Liver (tissue), 9 donors: ENCODE data around the gene SNAPC2. TPM values are rescaled to one million over a fixed set of nuclear protein-coding genes. Genes with fewer than 3 reads are reported as not detected.

ENCODE experiments used
- DNase-seq: peaks from one replicate; pipeline ENCODE4 v3.0.0-alpha.2; 2017; ENCODE audit warnings: low spot score
- H3K27ac ChIP-seq, 2 donors: one replicate each; pipeline ENCODE4 v1.7.0; 2013; ENCODE audit warnings: inconsistent platforms in 2 of 2, low read length in 2 of 2, control low read depth in 1 of 2, low read depth in 1 of 2, mild to moderate bottlenecking in 1 of 2
- H3K27me3 ChIP-seq, 4 donors: one replicate each; pipeline versions ENCODE4 v1.6.1 to v1.7.0; 2013; ENCODE audit warnings: low read length in 3 of 4, inconsistent platforms in 1 of 4, mild to moderate bottlenecking in 1 of 4, moderate library complexity in 1 of 4; ENCODE audit not compliant: control insufficient read depth in 4 of 4, insufficient read depth in 4 of 4
- H3K36me3 ChIP-seq, 4 donors: one replicate each; pipeline versions ENCODE4 v1.6.1 to v1.7.0; 2013; ENCODE audit warnings: low read length in 3 of 4, mild to moderate bottlenecking in 3 of 4, low read depth in 1 of 4, moderate library complexity in 1 of 4; ENCODE audit not compliant: control insufficient read depth in 4 of 4, insufficient read depth in 3 of 4
- H3K4me1 ChIP-seq, 4 donors: one replicate each; pipeline versions ENCODE4 v1.6.1 to v1.7.0; 2013; ENCODE audit warnings: low read length in 3 of 4, mild to moderate bottlenecking in 3 of 4, moderate library complexity in 1 of 4; ENCODE audit not compliant: control insufficient read depth in 4 of 4, insufficient read depth in 4 of 4
- H3K4me3 ChIP-seq, 3 donors: one replicate each; pipeline versions ENCODE4 v1.6.1 to v1.7.0; 2013; ENCODE audit warnings: low read length in 3 of 3, control low read depth in 1 of 3, low read depth in 1 of 3, mild to moderate bottlenecking in 1 of 3
- H3K9ac ChIP-seq, 2 donors: one replicate each; pipeline ENCODE4 v1.7.0; 2013; ENCODE audit warnings: low read length in 2 of 2, mild to moderate bottlenecking in 2 of 2, moderate library complexity in 2 of 2, control low read depth in 1 of 2, low read depth in 1 of 2
- H3K9me3 ChIP-seq, 4 donors: one replicate each; pipeline versions ENCODE4 v1.6.1 to v1.7.0; 2013; ENCODE audit warnings: low read length in 3 of 4; ENCODE audit not compliant: control insufficient read depth in 4 of 4
- EGR1 ChIP-seq, 2 donors: IDR thresholded peaks; 2 replicates each; pipeline ENCODE4 v1.6.1; 2016 to 2018; ENCODE audit warnings: antibody characterized with exemption in 2 of 2, low read depth in 2 of 2
- FOXA1 ChIP-seq: IDR thresholded peaks from 2 replicates; pipeline ENCODE4 v1.6.1; 2016; ENCODE audit warnings: antibody characterized with exemption
- FOXA2 ChIP-seq: IDR thresholded peaks from 2 replicates; pipeline ENCODE4 v1.6.1; 2016; ENCODE audit warnings: antibody characterized with exemption
- GABPA ChIP-seq, 2 donors: IDR thresholded peaks in 1 of 2; conservative IDR thresholded peaks in 1 of 2; 2 replicates each; pipeline ENCODE4 v1.6.1; 2016; ENCODE audit warnings: antibody characterized with exemption in 2 of 2, mild to moderate bottlenecking in 1 of 2, moderate library complexity in 1 of 2
- HNF4A ChIP-seq, 2 donors: conservative IDR thresholded peaks; 2 replicates each; pipeline ENCODE4 v1.6.1; 2016; ENCODE audit warnings: antibody characterized with exemption in 2 of 2, mild to moderate bottlenecking in 2 of 2
- HNF4G ChIP-seq: IDR thresholded peaks from 2 replicates; pipeline ENCODE4 v1.6.1; 2016; ENCODE audit warnings: antibody characterized with exemption
- JUND ChIP-seq, 2 donors: IDR thresholded peaks; 2 replicates each; pipeline ENCODE4 v1.6.1; 2016; ENCODE audit warnings: antibody characterized with exemption in 2 of 2
- NR2F2 ChIP-seq: IDR thresholded peaks from 2 replicates; pipeline ENCODE4 v1.6.1; 2016; ENCODE audit warnings: antibody characterized with exemption
- RAD21 ChIP-seq, 2 donors: IDR thresholded peaks; 2 replicates each; pipeline ENCODE4 v1.6.1; 2016; ENCODE audit warnings: antibody characterized with exemption in 2 of 2, mild to moderate bottlenecking in 2 of 2
- RXRA ChIP-seq, 2 donors: IDR thresholded peaks; 2 replicates each; pipeline ENCODE4 v1.6.1; 2017 to 2018; ENCODE audit warnings: antibody characterized with exemption in 2 of 2, mild to moderate bottlenecking in 1 of 2
- SP1 ChIP-seq: IDR thresholded peaks from 2 replicates; pipeline ENCODE4 v1.6.1; 2018; ENCODE audit warnings: antibody characterized with exemption, mild to moderate bottlenecking
- TAF1 ChIP-seq: conservative IDR thresholded peaks from 2 replicates; pipeline ENCODE4 v1.6.1; 2016; ENCODE audit warnings: antibody characterized with exemption, mild to moderate bottlenecking
- YY1 ChIP-seq: IDR thresholded peaks from 2 replicates; pipeline ENCODE4 v1.6.1; 2016; ENCODE audit warnings: antibody characterized with exemption, mild to moderate bottlenecking
- WGBS: extraction: QIAGEN DNeasy Blood & Tissue Kit; methylation state at CpG from one replicate; pipeline ENCODE4 v1.1.7; 2013; 5-methylcytosine and 5-hydroxymethylcytosine counted together
- polyA plus RNA-seq, 2 donors: library from polyadenylated mRNA; stranded (reverse) in 1 of 2; unstranded in 1 of 2; fragments of 200-250 nt in 1 of 2; fragments of >200 nt in 1 of 2; fragmentation: Nextera tagmentation in 1 of 2; extraction: Ambion mirVana in 1 of 2; gene quantifications; one replicate each; pipeline versions ENCODE4 v1.2.1 to v1.2.3, GENCODE V29; 2013 to 2015
- total RNA-seq, 2 donors: library from RNA; depleted of rRNA; stranded (reverse); fragments of >200 nt; gene quantifications; one replicate each; pipeline ENCODE4 v1.2.3, GENCODE V29; 2014
- TF ChIP-seq, protein P1 (sequence below): fragments of 150-350 bp; IDR thresholded peaks from 2 replicates; pipeline ENCODE4 v1.5.1; 2017; ENCODE audit warnings: improper control_type of control experiment, low read depth, low read length; ENCODE audit not compliant: missing input control
- TF ChIP-seq, protein P2 (sequence below): IDR thresholded peaks from 2 replicates; pipeline ENCODE4 v1.6.1; 2016; ENCODE audit warnings: antibody characterized with exemption
- TF ChIP-seq, protein P3 (sequence below): IDR thresholded peaks from 2 replicates; pipeline ENCODE4 v1.6.1; 2016; ENCODE audit warnings: antibody characterized with exemption
- TF ChIP-seq, protein P4 (sequence below): IDR thresholded peaks from 2 replicates; pipeline ENCODE4 v1.6.1; 2016; ENCODE audit warnings: antibody characterized with exemption, mild to moderate bottlenecking
- TF ChIP-seq, protein P5 (sequence below): IDR thresholded peaks from 2 replicates; pipeline ENCODE4 v1.6.1; 2016; ENCODE audit warnings: antibody characterized with exemption
- donor health status: healthy.
- donor health status: healthy.
- donor health status: healthy.
- donor health status: healthy.
- donor health status: healthy.

The SNAPC2 gene
- total and polyA plus RNA-seq, 4 donors: 2.8 to 7.1 (median 3.3) TPM

DNA sequence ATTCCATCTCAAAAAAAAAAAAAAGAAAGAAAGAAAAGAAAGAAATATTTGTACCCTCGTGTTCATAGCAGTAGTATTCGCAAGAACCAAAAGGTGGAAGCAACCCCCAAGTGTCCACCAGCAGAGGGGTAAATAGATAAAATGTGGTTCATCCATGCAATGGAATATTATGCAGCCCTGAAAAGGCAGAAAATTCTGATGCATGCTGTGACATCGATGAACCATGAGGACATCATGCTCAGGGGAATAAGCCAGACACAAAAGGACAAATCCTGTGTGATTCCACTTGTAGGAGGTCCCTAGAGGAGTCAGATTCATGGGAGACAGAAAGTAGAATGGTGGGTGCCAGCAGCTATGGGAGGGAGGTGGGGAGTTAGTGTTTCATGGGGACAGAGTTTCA lies 38.2 kb upstream of the SNAPC2 start:
- H3K4me1 ChIP-seq: no peaks in the 10 kb centered on the region
- DNase-seq: no peak
- no peaks in the 10 kb centered on the region for H3K9me3 ChIP-seq
- no peaks in the 10 kb centered on the region for H3K27me3 ChIP-seq
- no peak overlapping the region for H3K4me3 ChIP-seq
- H3K27ac ChIP-seq: no peak overlapping the region
- WGBS: 91% methylated on average over 3 of the region's 3 CpGs
- H3K9ac ChIP-seq: no peak overlapping the region
- TF ChIP-seq YY1 (no peak), NR2F2 (no peak), HNF4A (conservative IDR thresholded peaks at IDR 0.05) (no peak), HNF4G (no peak)
- TF ChIP-seq, protein P1, sequence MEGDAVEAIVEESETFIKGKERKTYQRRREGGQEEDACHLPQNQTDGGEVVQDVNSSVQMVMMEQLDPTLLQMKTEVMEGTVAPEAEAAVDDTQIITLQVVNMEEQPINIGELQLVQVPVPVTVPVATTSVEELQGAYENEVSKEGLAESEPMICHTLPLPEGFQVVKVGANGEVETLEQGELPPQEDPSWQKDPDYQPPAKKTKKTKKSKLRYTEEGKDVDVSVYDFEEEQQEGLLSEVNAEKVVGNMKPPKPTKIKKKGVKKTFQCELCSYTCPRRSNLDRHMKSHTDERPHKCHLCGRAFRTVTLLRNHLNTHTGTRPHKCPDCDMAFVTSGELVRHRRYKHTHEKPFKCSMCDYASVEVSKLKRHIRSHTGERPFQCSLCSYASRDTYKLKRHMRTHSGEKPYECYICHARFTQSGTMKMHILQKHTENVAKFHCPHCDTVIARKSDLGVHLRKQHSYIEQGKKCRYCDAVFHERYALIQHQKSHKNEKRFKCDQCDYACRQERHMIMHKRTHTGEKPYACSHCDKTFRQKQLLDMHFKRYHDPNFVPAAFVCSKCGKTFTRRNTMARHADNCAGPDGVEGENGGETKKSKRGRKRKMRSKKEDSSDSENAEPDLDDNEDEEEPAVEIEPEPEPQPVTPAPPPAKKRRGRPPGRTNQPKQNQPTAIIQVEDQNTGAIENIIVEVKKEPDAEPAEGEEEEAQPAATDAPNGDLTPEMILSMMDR: no peak
- TF ChIP-seq, protein P2, sequence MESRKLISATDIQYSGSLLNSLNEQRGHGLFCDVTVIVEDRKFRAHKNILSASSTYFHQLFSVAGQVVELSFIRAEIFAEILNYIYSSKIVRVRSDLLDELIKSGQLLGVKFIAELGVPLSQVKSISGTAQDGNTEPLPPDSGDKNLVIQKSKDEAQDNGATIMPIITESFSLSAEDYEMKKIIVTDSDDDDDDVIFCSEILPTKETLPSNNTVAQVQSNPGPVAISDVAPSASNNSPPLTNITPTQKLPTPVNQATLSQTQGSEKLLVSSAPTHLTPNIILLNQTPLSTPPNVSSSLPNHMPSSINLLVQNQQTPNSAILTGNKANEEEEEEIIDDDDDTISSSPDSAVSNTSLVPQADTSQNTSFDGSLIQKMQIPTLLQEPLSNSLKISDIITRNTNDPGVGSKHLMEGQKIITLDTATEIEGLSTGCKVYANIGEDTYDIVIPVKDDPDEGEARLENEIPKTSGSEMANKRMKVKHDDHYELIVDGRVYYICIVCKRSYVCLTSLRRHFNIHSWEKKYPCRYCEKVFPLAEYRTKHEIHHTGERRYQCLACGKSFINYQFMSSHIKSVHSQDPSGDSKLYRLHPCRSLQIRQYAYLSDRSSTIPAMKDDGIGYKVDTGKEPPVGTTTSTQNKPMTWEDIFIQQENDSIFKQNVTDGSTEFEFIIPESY: no peak
- TF ChIP-seq, protein P3, sequence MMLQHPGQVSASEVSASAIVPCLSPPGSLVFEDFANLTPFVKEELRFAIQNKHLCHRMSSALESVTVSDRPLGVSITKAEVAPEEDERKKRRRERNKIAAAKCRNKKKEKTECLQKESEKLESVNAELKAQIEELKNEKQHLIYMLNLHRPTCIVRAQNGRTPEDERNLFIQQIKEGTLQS: no peak
- no peaks in the 10 kb centered on the region for H3K36me3 ChIP-seq

- no peak for TF ChIP-seq FOXA2
- no peak for TF ChIP-seq GABPA (IDR thresholded peaks at IDR 0.05 in 1 of 2, conservative IDR thresholded peaks at IDR 0.05 in 1 of 2)
- TF ChIP-seq, protein P4, sequence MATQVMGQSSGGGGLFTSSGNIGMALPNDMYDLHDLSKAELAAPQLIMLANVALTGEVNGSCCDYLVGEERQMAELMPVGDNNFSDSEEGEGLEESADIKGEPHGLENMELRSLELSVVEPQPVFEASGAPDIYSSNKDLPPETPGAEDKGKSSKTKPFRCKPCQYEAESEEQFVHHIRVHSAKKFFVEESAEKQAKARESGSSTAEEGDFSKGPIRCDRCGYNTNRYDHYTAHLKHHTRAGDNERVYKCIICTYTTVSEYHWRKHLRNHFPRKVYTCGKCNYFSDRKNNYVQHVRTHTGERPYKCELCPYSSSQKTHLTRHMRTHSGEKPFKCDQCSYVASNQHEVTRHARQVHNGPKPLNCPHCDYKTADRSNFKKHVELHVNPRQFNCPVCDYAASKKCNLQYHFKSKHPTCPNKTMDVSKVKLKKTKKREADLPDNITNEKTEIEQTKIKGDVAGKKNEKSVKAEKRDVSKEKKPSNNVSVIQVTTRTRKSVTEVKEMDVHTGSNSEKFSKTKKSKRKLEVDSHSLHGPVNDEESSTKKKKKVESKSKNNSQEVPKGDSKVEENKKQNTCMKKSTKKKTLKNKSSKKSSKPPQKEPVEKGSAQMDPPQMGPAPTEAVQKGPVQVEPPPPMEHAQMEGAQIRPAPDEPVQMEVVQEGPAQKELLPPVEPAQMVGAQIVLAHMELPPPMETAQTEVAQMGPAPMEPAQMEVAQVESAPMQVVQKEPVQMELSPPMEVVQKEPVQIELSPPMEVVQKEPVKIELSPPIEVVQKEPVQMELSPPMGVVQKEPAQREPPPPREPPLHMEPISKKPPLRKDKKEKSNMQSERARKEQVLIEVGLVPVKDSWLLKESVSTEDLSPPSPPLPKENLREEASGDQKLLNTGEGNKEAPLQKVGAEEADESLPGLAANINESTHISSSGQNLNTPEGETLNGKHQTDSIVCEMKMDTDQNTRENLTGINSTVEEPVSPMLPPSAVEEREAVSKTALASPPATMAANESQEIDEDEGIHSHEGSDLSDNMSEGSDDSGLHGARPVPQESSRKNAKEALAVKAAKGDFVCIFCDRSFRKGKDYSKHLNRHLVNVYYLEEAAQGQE: no peak
- TF ChIP-seq RAD21 (IDR thresholded peaks at IDR 0.05): no peak
- no peak for TF ChIP-seq TAF1
- TF ChIP-seq, protein P1: no peak
- TF ChIP-seq, protein P3: no peak
- no peak for TF ChIP-seq YY1
- TF ChIP-seq, protein P2: no peak
- TF ChIP-seq EGR1 (IDR thresholded peaks at IDR 0.05; ENCODE audit: low read depth in 2 of 2): no peak
- TF ChIP-seq FOXA1: no peak
- no peak for TF ChIP-seq NR2F2
- TF ChIP-seq, protein P5, sequence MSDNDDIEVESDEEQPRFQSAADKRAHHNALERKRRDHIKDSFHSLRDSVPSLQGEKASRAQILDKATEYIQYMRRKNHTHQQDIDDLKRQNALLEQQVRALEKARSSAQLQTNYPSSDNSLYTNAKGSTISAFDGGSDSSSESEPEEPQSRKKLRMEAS: no peak
- TF ChIP-seq SP1: no peak
- no peak for TF ChIP-seq HNF4G
- TF ChIP-seq RXRA (IDR thresholded peaks at IDR 0.05): no peak
- no peak for TF ChIP-seq JUND (IDR thresholded peaks at IDR 0.05)
- TF ChIP-seq HNF4A (conservative IDR thresholded peaks at IDR 0.05): no peak
- H3K27me3 ChIP-seq: no peaks in the 10 kb centered on the region
- no peak for DNase-seq
- H3K27ac ChIP-seq: no peak overlapping the region
- H3K4me1 ChIP-seq: peaks cover 0 to 2% (median under 1%) of the 10 kb centered on the region in 4 donors
- H3K9ac ChIP-seq: no peak overlapping the region
- WGBS: 73% methylated on average over 4 of the region's 4 CpGs
- H3K36me3 ChIP-seq: no peaks in the 10 kb centered on the region
- H3K4me3 ChIP-seq: no peak overlapping the region
- no peaks in the 10 kb centered on the region for H3K9me3 ChIP-seq
These were observed 37.0 kb upstream of the SNAPC2 start for GRCh38 chr19:7883105-7883504.
